GM10847 (cell line): ENCODE results near the gene RGL1.

Source experiments
- POLR2A ChIP-seq: IDR thresholded peaks from 2 replicates; pipeline ENCODE4 v1.6.1; 2011; ENCODE audit not compliant: insufficient read length; ENCODE audit errors: extremely low read depth

Gene RGL1

GRCh38 chr1:183953031-183953430 lies 148.1 kb downstream of the RGL1 start:
- TF ChIP-seq POLR2A, result no peak

DNA sequence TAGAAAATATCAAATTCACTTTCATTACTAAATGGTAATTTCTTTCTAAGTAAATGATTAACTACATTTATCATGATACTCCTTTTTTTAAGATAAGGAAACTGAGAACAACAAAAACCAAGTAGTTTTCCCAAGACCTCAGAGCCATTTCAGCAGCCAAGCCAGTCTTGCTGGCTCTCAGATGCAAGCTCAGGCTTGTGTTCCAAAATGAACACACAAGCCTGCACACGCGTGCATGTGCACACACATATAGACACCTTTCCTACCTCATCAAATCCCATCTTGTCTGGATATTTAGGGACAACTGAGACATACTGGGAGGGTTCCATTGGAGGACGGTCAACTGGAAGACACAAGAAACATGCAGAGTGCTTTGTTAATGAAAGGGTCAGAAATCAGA lies 149.6 kb downstream of the RGL1 start:
- TF ChIP-seq POLR2A, result no peak

- TF ChIP-seq POLR2A, result no peak
Measured at GRCh38 chr1:183956559-183957188, 151.8 kb downstream of the RGL1 start.

DNA sequence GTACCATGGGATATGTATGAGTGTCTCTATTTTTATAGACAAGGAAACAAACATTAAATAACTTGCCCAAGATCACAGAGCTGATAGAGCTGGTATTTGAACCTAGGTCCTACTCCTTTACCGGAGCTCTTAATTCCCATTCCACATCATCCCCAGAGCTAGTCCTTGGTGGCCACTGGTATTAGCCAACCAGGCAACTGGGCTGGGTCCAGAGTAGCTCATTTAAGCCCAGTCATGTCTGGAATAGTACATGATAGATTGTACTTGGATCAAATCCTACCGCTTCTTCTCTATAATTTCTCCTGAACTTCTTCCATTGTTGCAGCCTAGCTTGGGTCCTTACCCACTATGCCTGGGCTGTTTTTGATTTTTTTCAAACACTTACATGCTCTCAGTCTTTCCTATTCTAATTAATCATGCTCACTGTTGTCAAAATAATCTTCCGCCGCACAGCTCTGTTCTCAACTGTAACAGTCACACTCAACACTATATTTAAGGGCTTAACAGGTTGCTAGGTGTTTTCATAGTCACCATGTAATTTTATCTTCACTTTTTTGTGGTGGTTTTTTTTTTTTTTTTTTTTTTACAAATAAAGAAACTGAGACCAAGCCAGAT lies 152.4 kb downstream of the RGL1 start:
- TF ChIP-seq POLR2A, result no peak

DNA sequence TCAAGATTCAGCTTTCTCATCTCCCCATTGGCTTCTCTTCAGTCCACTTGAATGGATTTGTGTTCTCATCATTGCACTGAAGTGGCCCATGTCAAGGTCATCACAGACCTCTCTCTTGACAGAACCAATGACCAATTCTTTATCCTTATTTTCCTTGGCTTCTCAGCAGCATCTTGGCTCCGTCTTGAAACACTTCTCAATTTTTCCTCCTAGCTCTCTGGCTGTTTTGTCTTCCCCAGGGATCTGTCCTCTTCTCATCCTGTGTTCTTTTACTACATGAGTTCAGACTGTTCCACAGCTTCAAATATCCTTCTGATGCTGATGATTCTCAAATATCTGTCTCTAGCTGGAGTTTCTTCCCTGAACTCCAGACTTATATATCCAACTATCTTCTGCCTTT lies 154.0 kb downstream of the RGL1 start:
- no peak for TF ChIP-seq POLR2A

DNA sequence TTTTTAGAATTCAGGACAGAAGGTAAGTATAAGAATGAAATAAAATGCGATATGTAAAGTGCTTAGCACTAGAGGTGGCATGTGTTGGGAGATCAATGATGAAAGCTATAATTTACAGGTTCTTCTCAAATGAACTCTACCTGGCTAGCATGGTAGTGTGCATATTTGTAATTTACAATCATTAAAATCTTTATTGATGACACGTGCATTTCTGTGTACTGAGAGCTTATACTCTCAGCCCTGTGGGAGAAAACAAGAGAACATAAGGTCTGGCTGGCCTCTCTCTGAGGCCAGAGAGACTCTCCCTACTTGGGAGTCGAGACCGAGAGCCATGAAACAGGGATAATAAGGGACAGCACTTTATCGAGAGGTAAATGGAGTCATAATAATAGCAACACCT lies 156.2 kb downstream of the RGL1 start:
- TF ChIP-seq POLR2A, result no peak

DNA sequence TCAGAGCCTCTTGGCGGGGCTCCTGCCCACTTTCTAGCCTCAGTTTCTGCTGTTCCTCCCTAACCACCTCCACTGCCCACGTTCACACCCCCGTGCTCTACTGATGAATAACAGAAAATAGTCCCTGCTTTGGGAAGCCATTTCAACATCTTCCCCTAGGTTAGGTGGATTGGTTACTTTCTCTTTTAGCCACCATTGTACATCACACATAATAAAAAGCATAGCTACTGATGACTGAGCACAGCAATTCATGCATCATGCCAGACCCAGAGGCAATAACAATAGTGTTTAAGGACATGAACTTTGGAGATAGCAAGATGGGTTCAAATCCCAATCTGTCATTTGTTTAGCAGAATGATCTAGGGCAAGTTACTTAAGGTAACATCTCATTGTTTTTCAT lies 158.0 kb downstream of the RGL1 start:
- no peak for TF ChIP-seq POLR2A

DNA sequence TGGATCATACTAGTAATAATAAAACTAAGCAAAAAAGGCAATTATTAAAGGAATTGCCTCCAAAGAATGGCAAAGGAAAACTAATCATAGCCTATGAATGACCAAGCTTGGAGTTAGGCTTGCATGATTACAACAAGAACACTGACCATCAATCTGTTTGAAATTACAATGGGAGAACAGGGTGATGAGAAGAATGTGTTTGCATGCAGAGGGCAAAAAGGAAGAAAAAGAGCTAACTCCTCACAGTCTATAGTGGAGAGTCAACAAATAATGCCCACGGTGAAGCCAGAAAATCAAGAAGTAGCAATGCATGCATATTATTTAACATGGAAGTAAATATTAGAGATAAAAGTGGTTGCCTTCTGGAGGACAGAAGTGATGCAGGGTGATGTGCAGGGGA lies 160.8 kb downstream of the RGL1 start:
- no peak for TF ChIP-seq POLR2A

DNA sequence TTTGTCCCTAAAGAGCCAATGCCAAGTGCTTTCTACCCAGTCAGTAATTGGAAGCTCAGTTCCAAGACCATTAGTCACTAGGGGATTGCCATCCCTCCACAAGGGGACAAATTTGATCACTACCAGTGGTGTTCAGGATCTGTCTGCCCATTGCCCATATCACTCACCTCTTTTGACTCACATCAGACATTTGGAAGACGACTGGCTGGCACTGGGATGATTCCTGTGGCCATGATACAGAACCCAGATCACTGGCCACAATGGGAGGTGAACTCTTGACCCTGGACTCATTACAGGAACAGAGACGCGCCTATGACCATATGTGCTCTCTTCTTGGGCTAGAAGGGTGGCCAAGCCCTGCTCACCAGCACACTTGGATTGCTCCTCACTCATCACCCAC lies 161.6 kb downstream of the RGL1 start:
- no peak for TF ChIP-seq POLR2A

GRCh38 chr1:183967914-183968313 lies 163.0 kb downstream of the RGL1 start:
- no peak for TF ChIP-seq POLR2A

DNA sequence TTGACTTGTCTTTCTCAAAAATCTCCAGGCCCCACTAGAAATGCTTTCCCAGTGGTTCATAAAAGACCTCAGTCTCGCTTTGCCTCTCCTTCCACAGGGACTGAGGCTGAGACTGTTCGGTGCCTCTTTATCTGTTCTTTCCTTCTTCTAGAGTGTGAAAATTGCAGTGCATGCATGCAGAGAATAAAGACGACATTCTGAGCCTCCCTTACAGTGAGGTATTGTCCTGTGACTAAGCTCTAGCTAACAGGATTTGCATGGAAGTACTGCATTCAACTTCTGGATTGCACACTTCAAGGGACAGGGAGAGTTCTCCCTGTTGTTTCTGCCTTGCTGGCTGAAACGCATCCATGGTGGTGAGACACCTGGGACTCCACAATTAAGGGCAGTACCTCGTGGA lies 163.5 kb downstream of the RGL1 start:
- TF ChIP-seq POLR2A, result no peak

DNA sequence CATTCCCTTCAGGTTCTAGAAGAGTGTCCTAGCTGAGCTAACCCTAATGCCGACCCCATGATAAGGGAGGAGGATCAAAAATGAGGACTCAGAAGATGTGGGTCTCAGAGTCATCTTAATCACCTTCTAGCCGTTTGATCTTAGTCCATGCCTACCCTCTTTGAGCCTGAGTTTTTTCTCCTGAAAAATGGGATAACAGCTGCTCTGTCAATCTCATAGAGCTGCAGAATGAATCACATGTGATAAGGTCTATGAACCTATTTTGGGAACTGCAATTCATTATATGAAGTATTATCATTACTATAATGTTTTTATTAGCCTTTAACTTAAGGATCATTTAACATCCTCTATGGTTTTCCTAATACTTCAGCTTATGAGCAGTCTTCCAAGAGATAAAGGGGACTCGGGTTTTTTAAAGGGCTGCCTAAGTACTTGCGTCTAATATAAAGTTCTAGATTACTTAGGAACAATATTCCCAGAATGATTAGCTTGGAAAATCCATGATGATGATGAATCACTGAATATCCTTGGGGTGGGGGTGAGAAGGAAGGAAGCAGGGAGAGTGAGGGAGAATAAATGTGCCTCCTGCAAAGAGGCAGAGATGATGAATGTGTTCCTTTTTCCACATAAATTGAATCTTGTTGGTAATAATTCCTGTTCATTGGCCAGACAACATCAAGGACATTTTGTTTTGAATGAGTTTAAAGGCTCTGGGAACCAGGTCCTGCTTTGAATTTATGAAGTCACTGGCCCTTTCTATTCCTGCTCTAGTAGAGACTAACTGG lies 165.8 kb downstream of the RGL1 start:
- TF ChIP-seq POLR2A, result no peak

GRCh38 chr1:183975651-183976050 lies 170.7 kb downstream of the RGL1 start:
- no peak for TF ChIP-seq POLR2A

DNA sequence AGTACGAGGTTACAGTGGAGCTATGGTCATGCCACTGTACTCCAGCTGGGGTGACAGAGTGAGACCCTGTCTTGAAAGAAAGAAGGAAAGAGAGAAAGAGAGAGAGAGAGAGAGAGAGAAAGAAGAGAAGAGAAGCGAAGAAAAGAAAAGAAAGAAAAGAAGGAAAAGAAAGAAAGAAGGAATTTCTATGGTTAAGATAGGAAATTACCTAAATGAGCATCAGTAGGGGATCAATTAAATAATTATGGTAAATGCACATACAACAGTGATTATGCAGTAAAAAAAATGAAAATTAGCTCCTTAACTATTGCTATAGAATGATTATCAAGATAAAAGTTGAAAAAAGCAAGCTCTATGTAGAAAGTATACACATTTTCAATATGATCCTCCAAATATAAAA lies 172.8 kb downstream of the RGL1 start:
- TF ChIP-seq POLR2A, result no peak
